ENCODE data around the gene KLHL12. TPM values are rescaled to one million over a fixed set of nuclear protein-coding genes. Genes with fewer than 3 reads are reported as not detected.

KLHL12 gene
- polyA plus RNA-seq (2011; rRNA removed) (59.4 and 60.3 TPM in 2 replicates), polyA plus RNA-seq (2017; fragmentation: RNase III; extraction: RNeasy Plus Mini Kit Qiagen cat#74134 plus additional on column Dnase treatment) (18.2 to 19.9 TPM (median 19.4 TPM) in 3 replicates), polyA minus RNA-seq (2011; rRNA and poly(A)+ RNA removed) (33.9 and 35.8 TPM in 2 replicates)
- 12.6 and 14.3 TPM in 2 replicates for polyA plus RNA-seq (2012; cell fraction: cytosol; rRNA removed)
- polyA plus RNA-seq (2012; cell fraction: nucleus; rRNA removed), result 11.6 and 21.6 TPM in 2 replicates

- peak within 1 kb of the TSS; percentile 85 for H3K4me2 ChIP-seq
- ATAC-seq, result peak; percentile 99
- H3K4me1 ChIP-seq, result peaks cover 6% of the 10 kb centered on the region; the same call in 2 of the 3 replicates
- under 1% methylated on average over 30 of the region's 57 CpGs for WGBS (ENCODE audit: missing lambda C conversion rate)
- no peak for FAIRE-seq
- H3K4me3 ChIP-seq, result peak within 1 kb of the TSS; percentile 51
- ChIA-PET POLR2A (interaction anchor here (0.6 to 1.0 kb wide), 10 partner anchors 13 to 1557 kb away, joined by 3 to 15 read pairs (median 4); partner anchors contain the start of genes PCAT6 and TMEM183A), CTCF (interaction anchor here (0.6 to 1.8 kb wide), 10 partner anchors 11 to 342 kb away, joined by 3 to 9 read pairs (median 4); partner anchors contain the start of gene TMEM183A)
- H3K9me3 ChIP-seq, result no peaks in the 10 kb centered on the region
- DNase-seq (ENCODE audit: low read depth in 1 of 2, low spot score in 1 of 2), result peak; percentile 94 to 98
- peak within 1 kb of the TSS; percentile 87 to 95 for H3K27ac ChIP-seq
- TF ChIP-seq MYC (IDR thresholded peaks at IDR 0.05; ENCODE audit: borderline replicate concordance, low read length), result peak; percentile 7; the same call in 1 of the 2 replicates
- no peak for TF ChIP-seq ZSCAN20 (CRISPR knock-in tag; IDR thresholded peaks at IDR 0.05)
- TF ChIP-seq, protein P1, sequence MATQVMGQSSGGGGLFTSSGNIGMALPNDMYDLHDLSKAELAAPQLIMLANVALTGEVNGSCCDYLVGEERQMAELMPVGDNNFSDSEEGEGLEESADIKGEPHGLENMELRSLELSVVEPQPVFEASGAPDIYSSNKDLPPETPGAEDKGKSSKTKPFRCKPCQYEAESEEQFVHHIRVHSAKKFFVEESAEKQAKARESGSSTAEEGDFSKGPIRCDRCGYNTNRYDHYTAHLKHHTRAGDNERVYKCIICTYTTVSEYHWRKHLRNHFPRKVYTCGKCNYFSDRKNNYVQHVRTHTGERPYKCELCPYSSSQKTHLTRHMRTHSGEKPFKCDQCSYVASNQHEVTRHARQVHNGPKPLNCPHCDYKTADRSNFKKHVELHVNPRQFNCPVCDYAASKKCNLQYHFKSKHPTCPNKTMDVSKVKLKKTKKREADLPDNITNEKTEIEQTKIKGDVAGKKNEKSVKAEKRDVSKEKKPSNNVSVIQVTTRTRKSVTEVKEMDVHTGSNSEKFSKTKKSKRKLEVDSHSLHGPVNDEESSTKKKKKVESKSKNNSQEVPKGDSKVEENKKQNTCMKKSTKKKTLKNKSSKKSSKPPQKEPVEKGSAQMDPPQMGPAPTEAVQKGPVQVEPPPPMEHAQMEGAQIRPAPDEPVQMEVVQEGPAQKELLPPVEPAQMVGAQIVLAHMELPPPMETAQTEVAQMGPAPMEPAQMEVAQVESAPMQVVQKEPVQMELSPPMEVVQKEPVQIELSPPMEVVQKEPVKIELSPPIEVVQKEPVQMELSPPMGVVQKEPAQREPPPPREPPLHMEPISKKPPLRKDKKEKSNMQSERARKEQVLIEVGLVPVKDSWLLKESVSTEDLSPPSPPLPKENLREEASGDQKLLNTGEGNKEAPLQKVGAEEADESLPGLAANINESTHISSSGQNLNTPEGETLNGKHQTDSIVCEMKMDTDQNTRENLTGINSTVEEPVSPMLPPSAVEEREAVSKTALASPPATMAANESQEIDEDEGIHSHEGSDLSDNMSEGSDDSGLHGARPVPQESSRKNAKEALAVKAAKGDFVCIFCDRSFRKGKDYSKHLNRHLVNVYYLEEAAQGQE (IDR thresholded peaks at IDR 0.05), result no peak; the same call in 1 of the 2 replicates
- no peak for TF ChIP-seq HOXA7 (CRISPR knock-in tag; IDR thresholded peaks at IDR 0.05)
- TF ChIP-seq BHLHE40 (IDR thresholded peaks at IDR 0.05; ENCODE audit: low read depth, low read length), result peak; percentile 93
- peak; percentile 79; the same call in 1 of the 2 replicates for TF ChIP-seq MAZ (IDR thresholded peaks at IDR 0.05; ENCODE audit: borderline replicate concordance, low read depth, low read length)
- TF ChIP-seq RAD21 (conservative IDR thresholded peaks at IDR 0.05 in 1 of 2, IDR thresholded peaks at IDR 0.05 in 1 of 2), result peak; percentile 41 to 51; a peak in 4 of 5 replicates
- no peak for TF ChIP-seq ZNF302 (CRISPR knock-in tag; IDR thresholded peaks at IDR 0.05)
- TF ChIP-seq CHD2 (IDR thresholded peaks at IDR 0.05; ENCODE audit: low read length, partially characterized antibody), result no peak
- no peak for TF ChIP-seq HEYL (CRISPR knock-in tag; IDR thresholded peaks at IDR 0.05)
- peak; percentile 100 for TF ChIP-seq USF2 (IDR thresholded peaks at IDR 0.05)
- peak; percentile 99 for TF ChIP-seq PHF8 (IDR thresholded peaks at IDR 0.05; ENCODE audit: borderline replicate concordance, low read depth)
- TF ChIP-seq E2F6 (IDR thresholded peaks at IDR 0.05; ENCODE audit: borderline replicate concordance, low read depth), result no peak
- TF ChIP-seq JUN (IDR thresholded peaks at IDR 0.05), result peak; percentile 83 to 97
- no peak for TF ChIP-seq HOXB13 (CRISPR knock-in tag; IDR thresholded peaks at IDR 0.05; ENCODE audit: low read depth)
- TF ChIP-seq TFCP2L1 (CRISPR knock-in tag; IDR thresholded peaks at IDR 0.05), result 0 out of 2 replicates have a peak, but pooled peaks have one; percentile 17
- no peak for TF ChIP-seq MAFK (IDR thresholded peaks at IDR 0.05; ENCODE audit: partially characterized antibody)
- TF ChIP-seq FOSL2 (IDR thresholded peaks at IDR 0.05), result no peak
- peak; percentile 88 for TF ChIP-seq FOSL2 (CRISPR knock-in tag; IDR thresholded peaks at IDR 0.05)
- TF ChIP-seq SMC3 (IDR thresholded peaks at IDR 0.05), result peak; percentile 57
- TF ChIP-seq, protein P2, sequence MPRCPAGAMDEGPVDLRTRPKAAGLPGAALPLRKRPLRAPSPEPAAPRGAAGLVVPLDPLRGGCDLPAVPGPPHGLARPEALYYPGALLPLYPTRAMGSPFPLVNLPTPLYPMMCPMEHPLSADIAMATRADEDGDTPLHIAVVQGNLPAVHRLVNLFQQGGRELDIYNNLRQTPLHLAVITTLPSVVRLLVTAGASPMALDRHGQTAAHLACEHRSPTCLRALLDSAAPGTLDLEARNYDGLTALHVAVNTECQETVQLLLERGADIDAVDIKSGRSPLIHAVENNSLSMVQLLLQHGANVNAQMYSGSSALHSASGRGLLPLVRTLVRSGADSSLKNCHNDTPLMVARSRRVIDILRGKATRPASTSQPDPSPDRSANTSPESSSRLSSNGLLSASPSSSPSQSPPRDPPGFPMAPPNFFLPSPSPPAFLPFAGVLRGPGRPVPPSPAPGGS (IDR thresholded peaks at IDR 0.05), result peak; percentile 96
- TF ChIP-seq GATA3 (IDR thresholded peaks at IDR 0.05; ENCODE audit: borderline replicate concordance), result 0 out of 2 replicates have a peak, but pooled peaks have one; percentile 39
- peak; percentile 91 for TF ChIP-seq POLR2A (IDR thresholded peaks at IDR 0.05; ENCODE audit: low read length)
- no peak for TF ChIP-seq CBX8 (IDR thresholded peaks at IDR 0.05)
- peak; percentile 71 to 94; a peak in 3 of 4 replicates for TF ChIP-seq CEBPB (IDR thresholded peaks at IDR 0.05)
- TF ChIP-seq ATOH8 (CRISPR knock-in tag; IDR thresholded peaks at IDR 0.05; ENCODE audit: low read depth), result no peak; the same call in 1 of the 2 replicates
- TF ChIP-seq KDM5A (IDR thresholded peaks at IDR 0.05), result peak; percentile 79
- TF ChIP-seq SREBF2 (IDR thresholded peaks at IDR 0.05), result no peak
- peak; percentile 83 for TF ChIP-seq HOXB5 (CRISPR knock-in tag; IDR thresholded peaks at IDR 0.05)
- TF ChIP-seq KDM1A (IDR thresholded peaks at IDR 0.05; ENCODE audit: low read depth), result no peak
- no peak for TF ChIP-seq CHD4 (IDR thresholded peaks at IDR 0.05; ENCODE audit: borderline replicate concordance)
- TF ChIP-seq EHF (CRISPR knock-in tag; IDR thresholded peaks at IDR 0.05), result peak; percentile 39; the same call in 1 of the 2 replicates
Observed at GRCh38 chr1:202926581-202927491, at the start of gene KLHL12. TSS of gene KLHL12 (minus strand) at chr1:202927234. CDS start at chr1:202925162, 2,072 bp downstream.
